ENCODE measurements around the gene ZNF786. TPM values are rescaled to one million over a fixed set of nuclear protein-coding genes. Genes with fewer than 3 reads are reported as not detected.
A peak's percentile ranks its signal among the peaks of the same experiment; 100 is the strongest.

The ZNF786 gene
- total RNA-seq, 1 donor from 2014 or later = 5.6 TPM

- ATAC-seq (peak; percentile 99), DNase-seq (peak; percentile 97)
- H3K36me3 ChIP-seq = peaks cover 16% of the 10 kb centered on the region
- TF ChIP-seq CTCF (IDR thresholded peaks at IDR 0.05) = peak; percentile 94
- peak within 1 kb of the TSS; percentile 96 for H3K27ac ChIP-seq
- intact Hi-C loops (cut with DNase I) = no loop called here
- H3K4me1 ChIP-seq = peaks cover 17% of the 10 kb centered on the region
- H3K27me3 ChIP-seq = no peaks in the 10 kb centered on the region
- peaks cover 6% of the 10 kb centered on the region for H3K9me3 ChIP-seq
- peak within 1 kb of the TSS; percentile 98 for H3K4me3 ChIP-seq
Measured at GRCh38 chr7:149125863-149126661, 35.5 kb upstream of the ZNF786 start, which contains the start of gene ZNF425. Gene ZNF425, minus strand, starts transcription at chr7:149126324. Its CDS starts 111 bp downstream, at chr7:149126213.

GRCh38 chr7:149125189-149125862, 34.8 kb upstream of the ZNF786 start:
- H3K27ac ChIP-seq = peak overlapping the region; percentile 96
- H3K27me3 ChIP-seq = no peaks in the 10 kb centered on the region
- peak overlapping the region; percentile 98 for H3K4me3 ChIP-seq
- H3K9me3 ChIP-seq = no peaks in the 10 kb centered on the region
- H3K36me3 ChIP-seq = peaks cover 9% of the 10 kb centered on the region
- peaks cover 17% of the 10 kb centered on the region for H3K4me1 ChIP-seq
- TF ChIP-seq CTCF (IDR thresholded peaks at IDR 0.05) = no peak
- DNase-seq (no peak), ATAC-seq (no peak)
- intact Hi-C loops (cut with DNase I) = no loop called here

GRCh38 chr7:149109969-149110368, 19.5 kb upstream of the ZNF786 start:
- no peaks in the 10 kb centered on the region for H3K9me3 ChIP-seq
- no peaks in the 10 kb centered on the region for H3K36me3 ChIP-seq
- intact Hi-C loops (cut with DNase I) = no loop called here
- TF ChIP-seq CTCF (IDR thresholded peaks at IDR 0.05) = no peak
- H3K27ac ChIP-seq = no peak overlapping the region
- H3K4me3 ChIP-seq = no peak overlapping the region
- H3K27me3 ChIP-seq = no peaks in the 10 kb centered on the region
- no peak for ATAC-seq
- no peaks in the 10 kb centered on the region for H3K4me1 ChIP-seq
- DNase-seq = no peak

GRCh38 chr7:149104749-149105148, 14.2 kb upstream of the ZNF786 start:
- ATAC-seq = peak; percentile 24

GRCh38 chr7:149104214-149104613, 13.7 kb upstream of the ZNF786 start:
- Histone ChIP-seq H3K27ac (no peak overlapping the region), H3K27me3 (no peaks in the 10 kb centered on the region), H3K36me3 (no peaks in the 10 kb centered on the region), H3K4me1 (no peaks in the 10 kb centered on the region), H3K9me3 (no peaks in the 10 kb centered on the region), H3K4me3 (no peak overlapping the region)
- intact Hi-C loops (cut with DNase I) = no loop called here
- TF ChIP-seq CTCF (IDR thresholded peaks at IDR 0.05) = no peak
- ATAC-seq (no peak), DNase-seq (peak; percentile 53)

More at GRCh38 chr7:149104749-149105148, 14.2 kb upstream of the ZNF786 start:
- intact Hi-C loops (cut with DNase I) = no loop called here
- Histone ChIP-seq H3K4me3 (no peak overlapping the region), H3K4me1 (no peaks in the 10 kb centered on the region), H3K36me3 (no peaks in the 10 kb centered on the region), H3K27ac (no peak overlapping the region), H3K9me3 (no peaks in the 10 kb centered on the region), H3K27me3 (no peaks in the 10 kb centered on the region)
- no peak for TF ChIP-seq CTCF (IDR thresholded peaks at IDR 0.05)
- DNase-seq = peak; percentile 50
